Upper lobe of right lung (tissue), 1 donor: ENCODE data around the gene HLF. TPM values are rescaled to one million over a fixed set of nuclear protein-coding genes. Genes with fewer than 3 reads are reported as not detected.

ENCODE experiments used
- ATAC-seq: fragments of 200-7000 bp; cut with Tn5 transposase; one replicate; pipeline ENCODE4 v1.9.1; 2020; ENCODE audit warnings: mild to moderate bottlenecking, moderate library complexity
- DNase-seq: peaks from one replicate; pipeline ENCODE4 v3.0.0-alpha.2; 2020
- H3K27ac ChIP-seq: fragments of 200-600 bp; one replicate; pipeline ENCODE4 v1.8.0; 2022
- H3K27me3 ChIP-seq: fragments of 200-600 bp; one replicate; pipeline ENCODE4 v1.8.0; 2022; ENCODE audit warnings: mild to moderate bottlenecking
- H3K36me3 ChIP-seq: fragments of 200-600 bp; one replicate; pipeline ENCODE4 v1.8.0; 2022
- H3K4me1 ChIP-seq: fragments of 200-600 bp; one replicate; pipeline ENCODE4 v1.8.0; 2022
- H3K4me3 ChIP-seq: fragments of 200-600 bp; one replicate; pipeline ENCODE4 v1.8.0; 2022; ENCODE audit warnings: mild to moderate bottlenecking
- H3K9me3 ChIP-seq: fragments of 200-600 bp; one replicate; pipeline ENCODE4 v1.8.0; 2022
- CTCF ChIP-seq: fragments of 200-600 bp; IDR thresholded peaks from one replicate; pipeline ENCODE4 v1.8.0; 2022; ENCODE audit warnings: antibody characterized with exemption
- intact Hi-C: fragments of 100-400 bp; cut with DNase I; formaldehyde crosslinking; loops from one replicate; pipeline ENCODE4 v1.11.0; 2022
- total RNA-seq: library from RNA; stranded (reverse); fragmentation: NEBNext Ultra II Directional; extraction: Animal tissue kit (Norgen Biotek cat#: 25700); gene quantifications from one replicate; pipeline ENCODE4 v1.2.1, GENCODE V29; 2021
- donor health status: DM: no; HTN: yes; CAD: no; lungs with severe emphysema.

HLF gene
- total RNA-seq, 1 donor from 2014 or later, result 31.8 TPM

- Histone ChIP-seq H3K36me3 (no peaks in the 10 kb centered on the region), H3K4me1 (no peaks in the 10 kb centered on the region), H3K9me3 (no peaks in the 10 kb centered on the region), H3K27me3 (no peaks in the 10 kb centered on the region), H3K4me3 (no peak overlapping the region), H3K27ac (no peak overlapping the region)
- no peak for DNase-seq
- intact Hi-C loops, result no loop called here
- TF ChIP-seq CTCF, result no peak
- ATAC-seq, result no peak
Measured at GRCh38 chr17:55343900-55344513, 79.2 kb downstream of the HLF start.

- intact Hi-C loops, result no loop called here
- ATAC-seq (no peak), DNase-seq (no peak)
- Histone ChIP-seq H3K27ac (no peak overlapping the region), H3K4me3 (no peak overlapping the region), H3K4me1 (no peaks in the 10 kb centered on the region), H3K27me3 (no peaks in the 10 kb centered on the region), H3K36me3 (no peaks in the 10 kb centered on the region), H3K9me3 (no peaks in the 10 kb centered on the region)
- no peak for TF ChIP-seq CTCF
Measured at GRCh38 chr17:55344514-55344997, 79.8 kb downstream of the HLF start.

GRCh38 chr17:55345132-55345531, 80.4 kb downstream of the HLF start:
- H3K27ac ChIP-seq, result no peak overlapping the region
- intact Hi-C loops, result no loop called here

GRCh38 chr17:55346658-55347057, 81.9 kb downstream of the HLF start:
- intact Hi-C loops, result no loop called here
- ATAC-seq (no peak), DNase-seq (no peak)
- no peak overlapping the region for H3K4me3 ChIP-seq
- no peaks in the 10 kb centered on the region for H3K27me3 ChIP-seq
- H3K9me3 ChIP-seq, result no peaks in the 10 kb centered on the region
- H3K4me1 ChIP-seq, result no peaks in the 10 kb centered on the region
- H3K27ac ChIP-seq, result no peak overlapping the region
- no peak for TF ChIP-seq CTCF
- no peaks in the 10 kb centered on the region for H3K36me3 ChIP-seq

More at GRCh38 chr17:55345132-55345531, 80.4 kb downstream of the HLF start:
- H3K9me3 ChIP-seq, result no peaks in the 10 kb centered on the region
- TF ChIP-seq CTCF, result no peak
- ATAC-seq (no peak), DNase-seq (no peak)
- no peaks in the 10 kb centered on the region for H3K4me1 ChIP-seq
- no peaks in the 10 kb centered on the region for H3K36me3 ChIP-seq
- H3K4me3 ChIP-seq, result no peak overlapping the region
- H3K27me3 ChIP-seq, result no peaks in the 10 kb centered on the region

GRCh38 chr17:55347341-55347740, 82.6 kb downstream of the HLF start:
- Histone ChIP-seq H3K9me3 (no peaks in the 10 kb centered on the region), H3K4me3 (no peak overlapping the region), H3K27ac (no peak overlapping the region), H3K4me1 (no peaks in the 10 kb centered on the region), H3K36me3 (no peaks in the 10 kb centered on the region), H3K27me3 (no peaks in the 10 kb centered on the region)
- DNase-seq, result no peak
- intact Hi-C loops, result no loop called here
- no peak for TF ChIP-seq CTCF
- no peak for ATAC-seq
